Suprapubic skin (tissue), 4 donors: ENCODE measurements around the gene NUP153.

Experiments used
- EP300 ChIP-seq: sonication (generic); formaldehyde crosslinking; IDR thresholded peaks from one replicate; pipeline ENCODE4 v1.6.1; 2017; ENCODE audit warnings: antibody characterized with exemption
- POLR2A ChIP-seq, 2 donors: fragments of 450-650 bp; IDR thresholded peaks; one replicate each; pipeline ENCODE4 v1.6.1; 2017; ENCODE audit warnings: antibody characterized with exemption in 2 of 2, mild to moderate bottlenecking in 2 of 2, moderate library complexity in 2 of 2
- POLR2AphosphoS5 ChIP-seq, 3 donors: sonication (generic); formaldehyde crosslinking; IDR thresholded peaks; one replicate each; pipeline ENCODE4 v1.6.1; 2017; ENCODE audit warnings: antibody characterized with exemption in 3 of 3
- TF ChIP-seq, protein P1 (sequence below), 2 donors: fragments of 200-600 bp in 1 of 2; fragments of 450-650 bp in 1 of 2; sonication (generic) in 1 of 2; IDR thresholded peaks; one replicate each; pipeline ENCODE4 v1.5.1; 2016 to 2019; ENCODE audit warnings: antibody characterized with exemption in 2 of 2, mild to moderate bottlenecking in 1 of 2, moderate library complexity in 1 of 2

DNA sequence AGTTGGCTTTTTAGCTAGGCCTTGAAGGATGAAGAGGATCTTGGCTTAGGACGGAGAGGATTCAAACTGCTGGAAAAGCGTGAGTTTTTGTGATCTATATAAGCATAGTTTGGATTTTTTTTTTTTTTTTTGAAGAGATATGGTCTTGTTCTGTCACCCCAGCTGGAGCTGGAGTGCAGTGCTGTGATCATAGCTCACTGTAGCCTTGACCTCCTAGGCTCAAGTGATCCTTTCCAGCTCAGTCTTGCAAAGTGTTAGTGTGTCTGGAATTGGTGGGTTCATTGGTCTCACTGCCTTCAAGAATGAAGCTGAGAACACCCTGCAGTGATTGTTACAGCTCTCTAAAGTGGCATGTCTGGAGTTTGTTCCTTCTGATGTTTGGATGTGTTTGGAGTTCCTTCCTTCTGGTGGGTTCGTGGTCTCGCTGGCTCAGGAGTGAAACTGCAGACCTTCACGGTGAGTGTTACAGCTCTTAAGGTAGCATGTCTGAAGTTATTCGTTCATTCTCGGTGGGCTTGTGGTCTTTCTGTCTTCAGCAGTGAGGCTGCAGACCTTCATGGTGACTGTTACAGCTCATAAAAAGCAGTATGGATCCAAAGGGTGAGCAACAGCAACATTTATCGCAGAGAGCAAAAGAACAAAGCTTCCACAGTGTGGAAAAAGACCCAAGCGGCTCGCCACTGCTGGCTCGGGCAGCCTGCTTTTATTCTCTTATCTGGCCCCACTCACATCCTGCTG, 37.5 kb upstream of the NUP153 start:
- TF ChIP-seq, protein P1, sequence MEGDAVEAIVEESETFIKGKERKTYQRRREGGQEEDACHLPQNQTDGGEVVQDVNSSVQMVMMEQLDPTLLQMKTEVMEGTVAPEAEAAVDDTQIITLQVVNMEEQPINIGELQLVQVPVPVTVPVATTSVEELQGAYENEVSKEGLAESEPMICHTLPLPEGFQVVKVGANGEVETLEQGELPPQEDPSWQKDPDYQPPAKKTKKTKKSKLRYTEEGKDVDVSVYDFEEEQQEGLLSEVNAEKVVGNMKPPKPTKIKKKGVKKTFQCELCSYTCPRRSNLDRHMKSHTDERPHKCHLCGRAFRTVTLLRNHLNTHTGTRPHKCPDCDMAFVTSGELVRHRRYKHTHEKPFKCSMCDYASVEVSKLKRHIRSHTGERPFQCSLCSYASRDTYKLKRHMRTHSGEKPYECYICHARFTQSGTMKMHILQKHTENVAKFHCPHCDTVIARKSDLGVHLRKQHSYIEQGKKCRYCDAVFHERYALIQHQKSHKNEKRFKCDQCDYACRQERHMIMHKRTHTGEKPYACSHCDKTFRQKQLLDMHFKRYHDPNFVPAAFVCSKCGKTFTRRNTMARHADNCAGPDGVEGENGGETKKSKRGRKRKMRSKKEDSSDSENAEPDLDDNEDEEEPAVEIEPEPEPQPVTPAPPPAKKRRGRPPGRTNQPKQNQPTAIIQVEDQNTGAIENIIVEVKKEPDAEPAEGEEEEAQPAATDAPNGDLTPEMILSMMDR (IDR thresholded peaks at IDR 0.05) = no peak
- TF ChIP-seq POLR2A (IDR thresholded peaks at IDR 0.05) = no peak
- TF ChIP-seq EP300 = no peak
- TF ChIP-seq POLR2AphosphoS5 (IDR thresholded peaks at IDR 0.05) = no peak
